SK-N-SH (cell line): ENCODE data around the gene SRSF1. TPM values are rescaled to one million over a fixed set of nuclear protein-coding genes. Genes with fewer than 3 reads are reported as not detected.

ENCODE experiments used
- CTCF ChIA-PET: fragments of 300-600, 350-600 bp; formaldehyde crosslinking; extraction: SDS; loops from one replicate; lab custom pipeline; 2021; lab: Yijun Ruan, JAX
- POLR2A ChIA-PET: fragments of 350-600 bp; sonication (Branson Sonifier 250); formaldehyde crosslinking; extraction: SDS; loops from one replicate; lab custom pipeline; 2020; ENCODE audit warnings: antibody characterized with exemption, inconsistent platforms; lab: Yijun Ruan, JAX
- DNase-seq: peaks from one replicate; pipeline ENCODE4 v3.0.0; 2012
- H2AFZ ChIP-seq: fragments of 200-600 bp; sonication (generic); 2 replicates; pipeline ENCODE4 v1.8.1; 2016; ENCODE audit warnings: antibody characterized with exemption, mild to moderate bottlenecking, low read depth
- H3F3A ChIP-seq: fragments of 200-600 bp; sonication (generic); replicated peaks from 2 replicates; pipeline ENCODE3; 2016; ENCODE audit warnings: antibody characterized with exemption, mild to moderate bottlenecking; ENCODE audit not compliant: insufficient read depth
- H3K27ac ChIP-seq, 2 experiments: fragments of 200-500 bp in 1 of 2; fragments of 200-600 bp in 1 of 2; sonication (Bioruptor generic) in 1 of 2; sonication (generic), shearing (Covaris generic) in 1 of 2; 2 replicates each; pipeline versions ENCODE4 v1.5.1 to v1.6.1; 2014 to 2016; ENCODE audit warnings: low read depth in 2 of 2, inconsistent platforms in 1 of 2, low read length in 1 of 2, mild to moderate bottlenecking in 1 of 2, mixed read lengths in 1 of 2
- H3K27me3 ChIP-seq: fragments of 200-600 bp; sonication (generic), shearing (Covaris generic); 2 replicates; pipeline ENCODE4 v1.6.1; 2016; ENCODE audit warnings: mixed run types; ENCODE audit not compliant: insufficient read depth
- H3K36me3 ChIP-seq, 2 experiments: fragments of 200-500 bp in 1 of 2; fragments of 200-600 bp in 1 of 2; sonication (Bioruptor generic) in 1 of 2; sonication (generic) in 1 of 2; replicated peaks in 1 of 2; 2 replicates each; pipeline versions ENCODE3 to v1.5.1; 2014 to 2016; ENCODE audit warnings: low read length in 1 of 2, mild to moderate bottlenecking in 1 of 2; ENCODE audit not compliant: insufficient read depth in 2 of 2, control insufficient read depth in 1 of 2
- H3K4me1 ChIP-seq, 2 experiments: fragments of 200-500 bp in 1 of 2; fragments of 200-600 bp in 1 of 2; sonication (Bioruptor generic) in 1 of 2; sonication (generic), shearing (Covaris generic) in 1 of 2; 2 replicates each; pipeline versions ENCODE4 v1.5.1 to v1.6.1; 2014 to 2016; ENCODE audit warnings: low read depth in 1 of 2, low read length in 1 of 2, mixed run types in 1 of 2; ENCODE audit not compliant: insufficient read depth in 2 of 2, control insufficient read depth in 1 of 2
- H3K4me2 ChIP-seq: fragments of 200-600 bp; sonication (generic), shearing (Covaris generic); 2 replicates; pipeline ENCODE4 v1.6.1; 2017; ENCODE audit warnings: mixed run types
- H3K4me3 ChIP-seq, 2 experiments: fragments of 200-500 bp in 1 of 2; fragments of 200-600 bp in 1 of 2; sonication (Bioruptor generic) in 1 of 2; sonication (generic), shearing (Covaris generic) in 1 of 2; 2 replicates each; pipeline versions ENCODE4 v1.5.1 to v1.8.1; 2014 to 2016; ENCODE audit warnings: low read depth in 2 of 2, inconsistent platforms in 1 of 2, low read length in 1 of 2, mild to moderate bottlenecking in 1 of 2, mixed read lengths in 1 of 2, moderate library complexity in 1 of 2
- H3K79me2 ChIP-seq: fragments of 200-600 bp; sonication (generic); 2 replicates; pipeline ENCODE4 v1.8.1; 2017; ENCODE audit warnings: mild to moderate bottlenecking; ENCODE audit not compliant: insufficient read depth
- H3K9ac ChIP-seq: fragments of 200-600 bp; sonication (generic); 2 replicates; pipeline ENCODE4 v1.6.1; 2017; ENCODE audit warnings: mixed run types
- H3K9me2 ChIP-seq: fragments of 200-600 bp; sonication (generic); 2 replicates; pipeline ENCODE4 v1.6.1; 2017; ENCODE audit warnings: mixed run types
- H3K9me3 ChIP-seq: fragments of 200-600 bp; sonication (generic); 2 replicates; pipeline ENCODE4 v1.6.1; 2017; ENCODE audit warnings: mixed run types, mild to moderate bottlenecking, moderate library complexity
- H4K20me1 ChIP-seq: fragments of 200-600 bp; sonication (generic); 2 replicates; pipeline ENCODE4 v1.6.1; 2017; ENCODE audit warnings: mild to moderate bottlenecking, mixed run types; ENCODE audit not compliant: insufficient read depth
- CTCF ChIP-seq: fragments of 200-600 bp; sonication (generic); IDR thresholded peaks from 2 replicates; pipeline ENCODE4 v1.6.1; 2017; ENCODE audit warnings: antibody characterized with exemption, mild to moderate bottlenecking, moderate library complexity
- ELF1 ChIP-seq: IDR thresholded peaks from 2 replicates; pipeline ENCODE4 v1.4.0; 2012
- EP300 ChIP-seq, 2 experiments: IDR thresholded peaks; 2 replicates each; pipeline versions ENCODE4 v1.4.0 to v1.6.1; 2012; ENCODE audit warnings: borderline replicate concordance in 1 of 2, low read depth in 1 of 2, low read length in 1 of 2
- GATA2 ChIP-seq: sonication (generic); formaldehyde crosslinking; IDR thresholded peaks from 2 replicates; pipeline ENCODE4 v1.5.0; 2020; ENCODE audit warnings: mild to moderate bottlenecking, missing genetic modification reagents
- MAX ChIP-seq: IDR thresholded peaks from 2 replicates; pipeline ENCODE4 v1.4.0; 2012; ENCODE audit warnings: low read depth
- NRF1 ChIP-seq: IDR thresholded peaks from 2 replicates; pipeline ENCODE4 v1.6.1; 2012; ENCODE audit warnings: low read depth, mild to moderate bottlenecking, low read length
- PBX3 ChIP-seq: IDR thresholded peaks from 2 replicates; pipeline ENCODE4; 2012
- REST ChIP-seq: IDR thresholded peaks from 2 replicates; pipeline ENCODE4 v1.6.1; 2012; ENCODE audit warnings: mild to moderate bottlenecking, low read depth, low read length, moderate library complexity
- SIN3A ChIP-seq: IDR thresholded peaks from 2 replicates; pipeline ENCODE4 v1.6.1; 2012; ENCODE audit warnings: low read depth, mild to moderate bottlenecking, low read length, moderate library complexity, borderline replicate concordance
- TAF1 ChIP-seq: IDR thresholded peaks from 2 replicates; pipeline ENCODE4 v1.6.1; 2012; ENCODE audit warnings: low read depth, mild to moderate bottlenecking, low read length, moderate library complexity, borderline replicate concordance
- USF1 ChIP-seq: IDR thresholded peaks from 2 replicates; pipeline ENCODE4 v1.4.0; 2012; ENCODE audit warnings: low read depth, borderline replicate concordance
- YY1 ChIP-seq: IDR thresholded peaks from 2 replicates; pipeline ENCODE4 v1.4.0; 2012; ENCODE audit warnings: low read depth, mild to moderate bottlenecking
- WGBS: methylation state at CpG from one replicate; pipeline ENCODE4 v1.1.6; 2017; ENCODE audit warnings: low lambda C conversion rate; 5-methylcytosine and 5-hydroxymethylcytosine counted together
- polyA plus RNA-seq, 3 experiments: library from polyadenylated mRNA; depleted of rRNA; stranded (reverse); fragments of >200 nt; gene quantifications; 2 replicates each; pipeline ENCODE4 v1.2.3, GENCODE V29; 2012

Gene SRSF1
- polyA plus RNA-seq, 1 of the 3 experiments (the other 2 are of a cell fraction) = 248 TPM

- CTCF ChIA-PET = interaction anchor here (1.0 to 20.5 kb wide), 7 partner anchors 8 to 131 kb away, joined by 3 to 1002 read pairs (median 5); partner anchors contain the start of gene MRPS23
- H3K9me3 ChIP-seq = no peaks in the 10 kb centered on the region
- no peak for TF ChIP-seq CTCF
- no peak for TF ChIP-seq USF1
- TF ChIP-seq REST = no peak
- no peak for TF ChIP-seq SIN3A
- TF ChIP-seq TAF1 = 0 out of 2 replicates have a peak, but pooled peaks have one; percentile 16
- TF ChIP-seq, all 33 proteins: peak for 1
- Histone ChIP-seq H4K20me1 (0 out of 2 replicates have a peak, but pooled peaks cover under 1% of the 10 kb centered on the region), H3K4me1 (peaks cover 4 to 27% of the 10 kb centered on the region in 2 experiments; a peak in 2 of 4 replicates), H3K27me3 (no peaks in the 10 kb centered on the region), H3F3A (peaks cover 74% of the 10 kb centered on the region), H3K36me3 (peaks cover 0 to 7% of the 10 kb centered on the region in 2 experiments), H3K9ac (no peak overlapping the region), H3K27ac (no peak overlapping the region), H2AFZ (no peak overlapping the region), H3K9me2 (no peaks in the 10 kb centered on the region), H3K4me2 (no peak overlapping the region), H3K4me3 (no peak overlapping the region), H3K79me2 (peaks cover 12% of the 10 kb centered on the region)
- POLR2A ChIA-PET = no interaction called here
- no peak for DNase-seq
These were observed 15.5 kb downstream of the SRSF1 start for GRCh38 chr17:57991537-57991936.

GRCh38 chr17:57990037-57990436 is 17.0 kb downstream of the SRSF1 start:
- peaks cover 7 to 40% of the 10 kb centered on the region in 2 experiments; a peak in 3 of 4 replicates for H3K4me1 ChIP-seq
- 97% methylated on average over 2 of the region's 2 CpGs for WGBS
- H3K4me3 ChIP-seq = no peak overlapping the region
- H3K27me3 ChIP-seq = no peaks in the 10 kb centered on the region
- no peak overlapping the region for H3K4me2 ChIP-seq
- peaks cover 10% of the 10 kb centered on the region for H4K20me1 ChIP-seq
- H3F3A ChIP-seq = peaks cover 78% of the 10 kb centered on the region
- ChIA-PET POLR2A (interaction anchor here (1.0 to 1.2 kb wide), 2 partner anchors 17 to 131 kb away, joined by 6 read pairs; partner anchors contain the start of gene SRSF1), CTCF (interaction anchor here (0.6 to 20.5 kb wide), 14 partner anchors 10 to 157 kb away, joined by 3 to 1002 read pairs (median 5); partner anchors contain the start of genes CUEDC1, MRPS23 and SRSF1)
- H2AFZ ChIP-seq = no peak overlapping the region
- peaks cover 0 to 13% of the 10 kb centered on the region in 2 experiments for H3K36me3 ChIP-seq
- H3K79me2 ChIP-seq = peaks cover 27% of the 10 kb centered on the region
- H3K9me3 ChIP-seq = no peaks in the 10 kb centered on the region
- peak overlapping the region; percentile 96 to 100 for H3K27ac ChIP-seq
- TF ChIP-seq YY1 (no peak), GATA2 (CRISPR knock-in tag) (no peak), EP300 (IDR thresholded peaks at IDR 0.05; ENCODE audit: borderline replicate concordance in 1 of 2, low read depth in 1 of 2, low read length in 1 of 2) (no peak), ELF1 (no peak), PBX3 (no peak), MAX (no peak), NRF1 (no peak), REST (no peak)
- DNase-seq = no peak
- no peaks in the 10 kb centered on the region for H3K9me2 ChIP-seq
- H3K9ac ChIP-seq = no peak overlapping the region
